Neuronal stem cell (in vitro differentiated cells): ENCODE data around the gene LAYN.
A peak's percentile ranks its signal among the peaks of the same experiment; 100 is the strongest.

Experiments
- DNase-seq: peaks from one replicate; pipeline ENCODE4 v3.0.0-alpha.2; 2013; ENCODE audit warnings: low spot score
- H2AFZ ChIP-seq: one replicate; pipeline ENCODE4 v1.6.1; 2013; ENCODE audit warnings: mild to moderate bottlenecking, low read length, inconsistent platforms
- H2AK5ac ChIP-seq: 2 replicates; pipeline ENCODE4 v1.6.1; 2013; ENCODE audit warnings: low read depth, mild to moderate bottlenecking, inconsistent platforms, low read length, moderate library complexity, mixed read lengths
- H2BK120ac ChIP-seq: 2 replicates; pipeline ENCODE4 v1.6.1; 2013; ENCODE audit warnings: low read depth, mild to moderate bottlenecking, inconsistent platforms, low read length, moderate library complexity, mixed read lengths
- H2BK12ac ChIP-seq: one replicate; pipeline ENCODE4 v1.6.1; 2013; ENCODE audit warnings: low read length, inconsistent platforms
- H2BK15ac ChIP-seq: 2 replicates; pipeline ENCODE4 v1.6.1; 2013; ENCODE audit warnings: mild to moderate bottlenecking, low read length, inconsistent platforms, mixed read lengths
- H2BK5ac ChIP-seq: one replicate; pipeline ENCODE4 v1.6.1; 2013; ENCODE audit warnings: inconsistent platforms, mild to moderate bottlenecking, low read length, moderate library complexity
- H3K14ac ChIP-seq: one replicate; pipeline ENCODE4 v1.6.1; 2013; ENCODE audit warnings: low read length, inconsistent platforms
- H3K18ac ChIP-seq: 2 replicates; pipeline ENCODE4 v1.6.1; 2013; ENCODE audit warnings: low read length, inconsistent platforms
- H3K23ac ChIP-seq: 2 replicates; pipeline ENCODE4 v1.6.1; 2013; ENCODE audit warnings: low read depth, mild to moderate bottlenecking, mixed read lengths, low read length, inconsistent platforms; ENCODE audit not compliant: poor library complexity
- H3K27ac ChIP-seq: replicated peaks from 3 replicates; pipeline ENCODE4 v1.5.1; 2013; ENCODE audit warnings: low read length, inconsistent platforms
- H3K27me3 ChIP-seq, 3 experiments: 2 replicates each; pipeline ENCODE4 v1.6.1; 2013; ENCODE audit warnings: low read length in 3 of 3, mild to moderate bottlenecking in 2 of 3, inconsistent platforms in 1 of 3, low read depth in 1 of 3, mixed read lengths in 1 of 3, moderate library complexity in 1 of 3; ENCODE audit not compliant: control insufficient read depth in 3 of 3, insufficient read depth in 3 of 3
- H3K36me3 ChIP-seq, 2 donors: replicated peaks in 1 of 2; 2 replicates each; pipeline ENCODE4 v1.6.1; 2013; ENCODE audit warnings: low read length in 2 of 2; ENCODE audit not compliant: control insufficient read depth in 2 of 2, insufficient read depth in 2 of 2
- H3K4ac ChIP-seq: 2 replicates; pipeline ENCODE4 v1.6.1; 2013; ENCODE audit warnings: inconsistent platforms, mild to moderate bottlenecking, low read length, moderate library complexity
- H3K4me1 ChIP-seq, 2 donors: 1 replicate in 1 of 2; 2 replicates in 1 of 2; pipeline ENCODE4 v1.6.1; 2013; ENCODE audit warnings: low read length in 2 of 2, low read depth in 1 of 2; ENCODE audit not compliant: control insufficient read depth in 2 of 2, insufficient read depth in 1 of 2
- H3K4me2 ChIP-seq: one replicate; pipeline ENCODE4 v1.6.1; 2013; ENCODE audit warnings: mild to moderate bottlenecking, low read length, inconsistent platforms; ENCODE audit not compliant: insufficient read depth, poor library complexity, severe bottlenecking
- H3K4me3 ChIP-seq, 2 donors: 2 replicates each; pipeline ENCODE4 v1.5.1; 2013; ENCODE audit warnings: low read length in 2 of 2, mild to moderate bottlenecking in 2 of 2, inconsistent platforms in 1 of 2, moderate library complexity in 1 of 2
- H3K79me1 ChIP-seq: one replicate; pipeline ENCODE4 v1.6.1; 2013; ENCODE audit warnings: low read depth, mild to moderate bottlenecking, inconsistent platforms, low read length, moderate library complexity
- H3K9ac ChIP-seq: one replicate; pipeline ENCODE4 v1.6.1; 2013; ENCODE audit warnings: mild to moderate bottlenecking, low read depth, low read length, inconsistent platforms; ENCODE audit not compliant: poor library complexity
- H3K9me3 ChIP-seq, 2 donors: replicated peaks in 1 of 2; 2 replicates each; pipeline versions ENCODE3 to v1.6.1; 2013; ENCODE audit warnings: low read length in 2 of 2, mild to moderate bottlenecking in 2 of 2, inconsistent platforms in 1 of 2, low read depth in 1 of 2, mixed read lengths in 1 of 2, moderate library complexity in 1 of 2; ENCODE audit not compliant: control insufficient read depth in 2 of 2, insufficient read depth in 1 of 2
- H4K8ac ChIP-seq: one replicate; pipeline ENCODE4 v1.6.1; 2013; ENCODE audit warnings: low read depth, mild to moderate bottlenecking, inconsistent platforms, low read length, moderate library complexity
- H4K91ac ChIP-seq: one replicate; pipeline ENCODE4 v1.6.1; 2013; ENCODE audit warnings: low read length, low read depth, mild to moderate bottlenecking, inconsistent platforms; ENCODE audit not compliant: poor library complexity
- WGBS, 2 donors: extraction: QIAGEN DNeasy Blood & Tissue Kit; methylation state at CpG; one replicate each; pipeline ENCODE4 v1.1.7; 2013; ENCODE audit warnings: missing lambda C conversion rate in 2 of 2, mixed read lengths in 1 of 2; ENCODE audit not compliant: insufficient read length in 2 of 2, insufficient replicate concordance in 1 of 2; ENCODE audit errors: extremely low coverage in 2 of 2; 5-methylcytosine and 5-hydroxymethylcytosine counted together

LAYN gene

GRCh38 chr11:111602865-111603610, 62.5 kb downstream of the LAYN start:
- DNase-seq = peak; percentile 46
- Histone ChIP-seq H2BK12ac (no peak overlapping the region), H3K4ac (no peak overlapping the region), H3K18ac (peak overlapping the region; percentile 99), H3K79me1 (peaks cover 2% of the 10 kb centered on the region), H3K9ac (peak overlapping the region; percentile 97), H3K27me3 (peaks cover 0 to 3% (median 0%) of the 10 kb centered on the region in 3 experiments), H3K4me1 (peaks cover 2 to 8% of the 10 kb centered on the region in 2 donors), H3K4me3 (peak overlapping the region; percentile 89 to 94), H2AK5ac (peak overlapping the region; percentile 46), H3K14ac (no peak overlapping the region), H4K8ac (peak overlapping the region; percentile 92), H4K91ac (no peak overlapping the region), H2BK15ac (peak overlapping the region; percentile 85), H3K36me3 (no peaks in the 10 kb centered on the region), H3K27ac (peak overlapping the region; percentile 64), H3K4me2 (peak overlapping the region; percentile 75), H3K23ac (peak overlapping the region; percentile 93), H2AFZ (peak overlapping the region; percentile 90), H3K9me3 (no peaks in the 10 kb centered on the region), H2BK120ac (no peak overlapping the region), H2BK5ac (peak overlapping the region; percentile 98)
- no CpG with 5 or more reads among the region's 44 CpGs for WGBS, 2 donors

- no peaks in the 10 kb centered on the region for H3K9me3 ChIP-seq
- no peak overlapping the region for H2BK12ac ChIP-seq
- peak overlapping the region; percentile 89 to 94 for H3K4me3 ChIP-seq
- H3K23ac ChIP-seq = no peak overlapping the region
- H3K36me3 ChIP-seq = no peaks in the 10 kb centered on the region
- H2BK120ac ChIP-seq = no peak overlapping the region
- H4K8ac ChIP-seq = no peak overlapping the region
- WGBS, 2 donors = no CpG with 5 or more reads among the region's 7 CpGs
- no peak overlapping the region for H3K14ac ChIP-seq
- H4K91ac ChIP-seq = no peak overlapping the region
- H3K4me2 ChIP-seq = peak overlapping the region; percentile 75
- H3K4me1 ChIP-seq = peaks cover 2 to 8% of the 10 kb centered on the region in 2 donors
- no peak overlapping the region for H2AK5ac ChIP-seq
- no peak overlapping the region for H3K4ac ChIP-seq
- H3K18ac ChIP-seq = no peak overlapping the region
- no peak overlapping the region for H3K9ac ChIP-seq
- H2AFZ ChIP-seq = peak overlapping the region; percentile 90
- peaks cover 2% of the 10 kb centered on the region for H3K79me1 ChIP-seq
- no peak overlapping the region for H2BK15ac ChIP-seq
- H3K27me3 ChIP-seq = peaks cover 0 to 3% (median 0%) of the 10 kb centered on the region in 3 experiments
- H3K27ac ChIP-seq = no peak overlapping the region
- no peak for DNase-seq
- no peak overlapping the region for H2BK5ac ChIP-seq
Observed at GRCh38 chr11:111603611-111604130, 63.2 kb downstream of the LAYN start.

- no peak overlapping the region for H3K4me2 ChIP-seq
- no peak overlapping the region for H3K14ac ChIP-seq
- DNase-seq = peak; percentile 40
- no peak overlapping the region for H2BK12ac ChIP-seq
- no peaks in the 10 kb centered on the region for H3K36me3 ChIP-seq
- no peak overlapping the region for H3K23ac ChIP-seq
- WGBS, 2 donors = no CpG with 5 or more reads among the region's 9 CpGs
- no peak overlapping the region for H4K91ac ChIP-seq
- peak overlapping the region in 1 of 2 donors; percentile 28 for H3K4me3 ChIP-seq
- H2BK5ac ChIP-seq = no peak overlapping the region
- H3K27me3 ChIP-seq = peaks cover 0 to 3% (median 0%) of the 10 kb centered on the region in 3 experiments
- no peak overlapping the region for H2AK5ac ChIP-seq
- H4K8ac ChIP-seq = no peak overlapping the region
- no peak overlapping the region for H3K9ac ChIP-seq
- peaks cover 2 to 8% of the 10 kb centered on the region in 2 donors for H3K4me1 ChIP-seq
- H2BK15ac ChIP-seq = no peak overlapping the region
- H3K9me3 ChIP-seq = no peaks in the 10 kb centered on the region
- no peak overlapping the region for H2BK120ac ChIP-seq
- H3K79me1 ChIP-seq = peaks cover 2% of the 10 kb centered on the region
- H3K18ac ChIP-seq = no peak overlapping the region
- H3K4ac ChIP-seq = no peak overlapping the region
- no peak overlapping the region for H3K27ac ChIP-seq
- H2AFZ ChIP-seq = no peak overlapping the region
Observed at GRCh38 chr11:111604392-111605009, 64.0 kb downstream of the LAYN start.

GRCh38 chr11:111605681-111606080, 65.2 kb downstream of the LAYN start:
- WGBS, 2 donors = no CpG with 5 or more reads among the region's 4 CpGs
- no peak overlapping the region for H3K4me3 ChIP-seq

More at GRCh38 chr11:111605681-111606080, 65.2 kb downstream of the LAYN start:
- Histone ChIP-seq H3K27ac (no peak overlapping the region), H4K91ac (no peak overlapping the region), H3K9ac (no peak overlapping the region), H3K36me3 (no peaks in the 10 kb centered on the region), H2BK120ac (no peak overlapping the region), H2BK15ac (no peak overlapping the region), H3K79me1 (peaks cover 2% of the 10 kb centered on the region), H2BK5ac (no peak overlapping the region), H2BK12ac (no peak overlapping the region), H4K8ac (no peak overlapping the region), H3K18ac (no peak overlapping the region), H2AFZ (no peak overlapping the region), H3K4ac (no peak overlapping the region), H3K14ac (no peak overlapping the region), H3K23ac (no peak overlapping the region), H3K9me3 (no peaks in the 10 kb centered on the region), H3K27me3 (peaks cover 0 to 3% (median 0%) of the 10 kb centered on the region in 3 experiments), H3K4me1 (peaks cover 2 to 8% of the 10 kb centered on the region in 2 donors), H2AK5ac (no peak overlapping the region), H3K4me2 (no peak overlapping the region)
- DNase-seq = no peak
